HG03175 (cell line): Measurements from ENCODE around the gene IPMK.
"Not testable (repeated sequence)": the region's sequence is repeated elsewhere in the genome, so short reads cannot be mapped to it uniquely, and the experiment has no call there.

Source experiments
- ATAC-seq: cut with Tn5 transposase; IDR thresholded peaks from one replicate; pipeline ENCODE4 v1.9.1; 2021; ENCODE audit warnings: mild to moderate bottlenecking, moderate library complexity; ENCODE audit not compliant: unreplicated experiment

IPMK gene

DNA sequence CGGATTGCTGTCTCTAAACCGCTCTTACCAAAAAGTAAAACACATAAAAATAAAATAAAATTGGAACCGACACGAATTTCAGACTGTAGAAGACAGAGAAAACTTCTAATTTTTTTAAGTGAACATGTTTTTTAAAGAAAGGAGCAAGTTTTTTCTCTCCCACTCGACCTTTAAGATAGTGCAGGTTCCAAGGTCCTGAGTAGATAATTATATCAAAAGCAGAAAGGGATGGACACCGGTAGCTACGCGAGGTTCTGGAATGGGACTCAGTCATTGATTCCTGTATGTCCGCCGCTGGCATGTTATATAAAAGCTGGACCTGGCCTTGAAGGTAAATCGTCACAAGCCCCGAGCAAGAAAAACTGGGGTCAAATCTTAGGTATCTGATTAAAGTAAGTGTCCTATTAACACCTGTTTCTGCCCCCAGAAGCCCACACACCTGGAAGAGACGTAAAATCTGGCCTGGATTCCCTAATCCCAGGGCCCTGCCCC lies 806 bp upstream of the IPMK start:
- peak; percentile 0 for ATAC-seq

GRCh38 chr10:58266826-58267712 lies 625 bp downstream of the IPMK start:
- ATAC-seq, result no peak

- ATAC-seq, result peak; percentile 18
Observed at GRCh38 chr10:58266003-58266825, 1.5 kb downstream of the IPMK start.

- ATAC-seq, result no peak
Observed at GRCh38 chr10:58265249-58265648, 2.4 kb downstream of the IPMK start.

DNA sequence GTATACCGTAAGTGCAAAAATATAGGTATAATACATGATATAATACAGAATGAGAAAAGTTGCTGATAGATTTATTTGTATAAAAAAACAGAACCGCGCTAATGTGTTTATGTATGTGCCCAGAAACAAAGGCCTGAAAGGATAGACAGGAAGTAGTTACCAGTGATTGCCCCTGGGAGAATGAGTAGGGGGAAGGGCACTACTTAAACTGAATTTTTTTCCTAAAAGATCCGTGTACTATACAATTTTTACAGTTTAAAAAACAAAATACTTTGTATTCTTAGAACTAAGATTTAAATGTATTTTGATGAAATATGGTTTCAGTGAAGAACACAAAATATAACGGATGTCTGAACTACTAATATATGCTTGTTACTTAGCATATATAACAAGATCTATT lies 2.9 kb downstream of the IPMK start:
- no peak for ATAC-seq

GRCh38 chr10:58262766-58263165 lies 4.9 kb downstream of the IPMK start:
- no peak for ATAC-seq

- no peak for ATAC-seq
Observed at GRCh38 chr10:58260334-58260733, 7.4 kb downstream of the IPMK start.

- no peak for ATAC-seq
Observed at GRCh38 chr10:58258977-58259692, 8.6 kb downstream of the IPMK start.

- ATAC-seq, result not testable (repeated sequence)
Observed at GRCh38 chr10:58256013-58256780, 11.5 kb downstream of the IPMK start.

- no peak for ATAC-seq
Observed at GRCh38 chr10:58254644-58255043, 13.1 kb downstream of the IPMK start.

- no peak for ATAC-seq
Observed at GRCh38 chr10:58253184-58253583, 14.5 kb downstream of the IPMK start.

DNA sequence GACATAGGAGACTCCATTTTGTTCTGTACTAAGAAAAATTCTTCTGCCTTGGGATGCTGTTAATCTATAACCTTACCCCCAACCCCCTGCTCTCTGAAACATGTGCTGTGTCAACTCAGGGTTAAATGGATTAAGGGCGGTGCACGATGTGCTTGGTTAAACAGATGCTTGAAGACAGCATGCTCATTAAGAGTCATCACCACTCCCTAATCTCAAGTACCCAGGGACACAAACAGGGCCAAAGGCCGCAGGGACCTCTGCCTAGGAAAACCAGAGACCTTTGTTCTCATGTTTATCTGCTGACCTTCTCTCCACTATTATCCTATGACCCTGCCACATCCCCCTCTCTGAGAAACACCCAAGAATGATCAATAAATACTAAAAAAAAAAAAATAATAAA lies 23.0 kb downstream of the IPMK start:
- ATAC-seq, result not testable (repeated sequence)

GRCh38 chr10:58244242-58244641 lies 23.5 kb downstream of the IPMK start:
- not testable (repeated sequence) for ATAC-seq

- not testable (repeated sequence) for ATAC-seq
Observed at GRCh38 chr10:58243801-58244200, 23.9 kb downstream of the IPMK start.

GRCh38 chr10:58243269-58243668 lies 24.4 kb downstream of the IPMK start:
- ATAC-seq, result no peak

GRCh38 chr10:58241346-58241745 lies 26.3 kb downstream of the IPMK start:
- no peak for ATAC-seq

GRCh38 chr10:58240531-58240930 lies 27.2 kb downstream of the IPMK start:
- no peak for ATAC-seq

- no peak for ATAC-seq
Observed at GRCh38 chr10:58239561-58240169, 28.0 kb downstream of the IPMK start.

GRCh38 chr10:58237014-58237834 lies 30.5 kb downstream of the IPMK start:
- no peak for ATAC-seq
